Gastroesophageal sphincter (tissue), 4 donors: ENCODE measurements around the gene PLEKHD1. TPM values are rescaled to one million over a fixed set of nuclear protein-coding genes. Genes with fewer than 3 reads are reported as not detected.
"Not testable (repeated sequence)": the region's sequence is repeated elsewhere in the genome, so short reads cannot be mapped to it uniquely, and the experiment has no call there.

Source experiments
- ATAC-seq: fragments of 150-250 bp; one replicate; pipeline ENCODE4 v1.9.1; 2016; ENCODE audit warnings: mild to moderate bottlenecking, moderate library complexity
- H3K27ac ChIP-seq, 4 donors: fragments of 200-600 bp; sonication (generic) in 3 of 4; 1 replicate in 3 of 4; 2 replicates in 1 of 4; pipeline ENCODE4 v1.5.1; 2016 to 2019
- H3K27me3 ChIP-seq: fragments of 200-600 bp; sonication (generic); one replicate; pipeline ENCODE4 v1.5.1; 2019
- H3K36me3 ChIP-seq, 2 donors: fragments of 200-600 bp; sonication (generic); one replicate each; pipeline ENCODE4 v1.5.1; 2019; ENCODE audit warnings: control low read depth in 1 of 2
- H3K4me1 ChIP-seq, 3 donors: fragments of 200-600 bp; sonication (generic); 1 replicate in 2 of 3; 2 replicates in 1 of 3; pipeline ENCODE4 v1.5.1; 2016 to 2019; ENCODE audit warnings: control low read depth in 2 of 3
- H3K4me3 ChIP-seq, 2 donors: fragments of 200-600 bp; sonication (generic); one replicate each; pipeline ENCODE4 v1.5.1; 2019; ENCODE audit warnings: mild to moderate bottlenecking in 1 of 2, moderate library complexity in 1 of 2
- H3K9me3 ChIP-seq, 3 donors: fragments of 200-600 bp; sonication (generic); one replicate each; pipeline ENCODE4 v1.5.1; 2017 to 2019; ENCODE audit warnings: control low read depth in 2 of 3
- CTCF ChIP-seq, 4 experiments: fragments of 200-600 bp in 2 of 4; fragments of 450-650 bp in 2 of 4; sonication (generic) in 1 of 4; IDR thresholded peaks; one replicate each; pipeline ENCODE4 v1.5.1; 2017 to 2019; ENCODE audit warnings: antibody characterized with exemption in 4 of 4, mild to moderate bottlenecking in 2 of 4, moderate library complexity in 2 of 4
- EP300 ChIP-seq: sonication (generic); formaldehyde crosslinking; IDR thresholded peaks from one replicate; pipeline ENCODE4 v1.6.1; 2017; ENCODE audit warnings: antibody characterized with exemption, mild to moderate bottlenecking
- POLR2A ChIP-seq, 2 donors: fragments of 450-650 bp; IDR thresholded peaks; one replicate each; pipeline ENCODE4 v1.6.1; 2017; ENCODE audit warnings: antibody characterized with exemption in 2 of 2, mild to moderate bottlenecking in 2 of 2, moderate library complexity in 1 of 2
- POLR2AphosphoS5 ChIP-seq: sonication (generic); formaldehyde crosslinking; IDR thresholded peaks from one replicate; pipeline ENCODE4 v1.6.1; 2017; ENCODE audit warnings: antibody characterized with exemption
- WGBS, 2 donors: methylation state at CpG; one replicate each; pipeline ENCODE4 v1.1.5; 2018; ENCODE audit warnings: low coverage in 1 of 2; 5-methylcytosine and 5-hydroxymethylcytosine counted together
- total RNA-seq, 4 donors: library from RNA; depleted of rRNA; stranded (reverse); fragments of >200 nt; gene quantifications; one replicate each; pipeline ENCODE4 v1.1.0, GENCODE V29; 2016

PLEKHD1 gene
- total RNA-seq, 4 donors from 2014 or later, result 0.08 to 0.16 TPM; not detected in 2

DNA sequence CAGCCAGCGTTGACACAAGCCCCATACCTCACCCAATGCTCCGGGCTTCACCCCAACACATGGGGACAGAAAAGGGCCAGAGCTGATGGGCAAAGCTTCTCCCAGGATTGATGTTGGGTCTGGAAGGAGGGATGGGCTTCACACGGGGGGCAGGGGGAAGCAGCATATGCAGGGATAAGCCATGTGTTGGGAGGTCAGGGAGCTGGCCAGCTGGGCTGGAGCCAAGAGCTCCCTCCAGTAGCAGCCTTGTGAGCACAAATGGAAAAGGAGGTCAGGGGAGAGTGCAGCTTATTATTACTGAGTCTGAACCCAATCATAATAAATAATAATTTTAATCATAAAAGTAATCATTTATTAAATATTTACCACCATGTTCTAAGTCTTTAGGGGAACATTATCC is 9.3 kb downstream of the PLEKHD1 start:
- Histone ChIP-seq H3K36me3 (no peaks in the 10 kb centered on the region), H3K4me3 (no peak overlapping the region), H3K27me3 (peaks cover 16% of the 10 kb centered on the region), H3K9me3 (no peaks in the 10 kb centered on the region), H3K4me1 (no peaks in the 10 kb centered on the region), H3K27ac (no peak overlapping the region)
- no peak for ATAC-seq
- WGBS, 2 donors, result 13 to 56% methylated on average over 1 to 2 of the region's 3 CpGs
- TF ChIP-seq POLR2AphosphoS5 (no peak), CTCF (IDR thresholded peaks at IDR 0.05) (no peak)

GRCh38 chr14:69495341-69495921 is 10.9 kb downstream of the PLEKHD1 start:
- WGBS, 2 donors, result 88 to 100% methylated on average over 3 to 4 of the region's 5 CpGs
- no peak for TF ChIP-seq CTCF (IDR thresholded peaks at IDR 0.05)
- no peak for TF ChIP-seq EP300
- TF ChIP-seq POLR2AphosphoS5, result no peak
- TF ChIP-seq POLR2A (IDR thresholded peaks at IDR 0.05), result no peak
- Histone ChIP-seq H3K4me3 (no peak overlapping the region), H3K4me1 (peaks cover 0 to under 1% (median 0%) of the 10 kb centered on the region in 3 donors), H3K9me3 (no peaks in the 10 kb centered on the region), H3K36me3 (no peaks in the 10 kb centered on the region), H3K27me3 (peaks cover 10% of the 10 kb centered on the region), H3K27ac (no peak overlapping the region)
- no peak for ATAC-seq

- not testable (repeated sequence) for H3K9me3 ChIP-seq, H3K4me3 ChIP-seq, ATAC-seq, H3K27ac ChIP-seq, H3K27me3 ChIP-seq, H3K36me3 ChIP-seq
- peaks cover 0 to 20% (median 8%) of the 10 kb centered on the region in 3 donors for H3K4me1 ChIP-seq
- 93 to 100% methylated on average over 1 to 4 of the region's 4 CpGs for WGBS, 2 donors
Measured at GRCh38 chr14:69497866-69498265, 13.3 kb downstream of the PLEKHD1 start.

DNA sequence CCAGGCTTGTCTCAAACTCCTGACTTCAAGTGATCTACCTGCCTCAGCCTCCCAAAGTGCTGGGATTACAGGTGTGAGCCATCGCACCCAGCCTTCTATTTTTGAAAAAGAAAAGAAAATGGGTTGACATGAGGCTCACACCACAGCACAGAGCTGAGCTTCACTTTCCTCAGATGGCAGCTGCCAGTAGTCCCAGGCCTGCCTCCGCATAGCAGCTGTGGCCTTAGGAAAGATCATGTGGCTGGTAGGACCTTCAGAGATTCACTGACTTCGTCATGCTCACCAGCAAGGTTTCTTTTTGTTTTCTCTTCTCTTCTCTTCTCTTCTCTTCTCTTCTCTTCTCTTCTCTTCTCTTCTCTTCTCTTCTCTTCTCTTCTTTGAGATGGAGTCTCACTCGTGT is 13.8 kb downstream of the PLEKHD1 start:
- H3K27ac ChIP-seq, H3K4me3 ChIP-seq, H3K36me3 ChIP-seq, ATAC-seq, H3K9me3 ChIP-seq, H3K27me3 ChIP-seq: not testable (repeated sequence)
- peaks cover 0 to 20% (median 8%) of the 10 kb centered on the region in 3 donors for H3K4me1 ChIP-seq
- WGBS, 2 donors, result 93 to 97% methylated on average over 3 of the region's 4 CpGs

DNA sequence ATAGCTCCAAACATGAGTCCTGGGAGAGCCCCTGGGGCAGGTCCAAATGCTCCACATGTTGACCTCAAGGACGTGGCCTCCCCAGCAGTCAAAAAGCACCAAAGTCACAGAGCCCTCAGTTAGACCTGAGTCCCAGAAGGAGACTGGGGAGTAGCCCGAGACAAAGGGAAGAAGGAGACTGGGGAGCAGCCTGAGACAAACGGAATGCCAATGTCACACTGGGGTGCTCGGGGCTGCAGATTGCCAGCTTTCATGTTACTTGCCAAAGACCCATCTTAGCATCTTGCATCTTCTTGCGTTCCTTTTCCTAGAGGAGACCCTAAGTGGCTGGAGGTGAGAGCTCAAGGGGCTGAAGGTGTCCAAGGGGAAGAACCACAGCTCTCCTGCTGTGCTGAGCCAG is 14.9 kb downstream of the PLEKHD1 start:
- Histone ChIP-seq H3K4me1 (peaks cover 0 to 20% (median 8%) of the 10 kb centered on the region in 3 donors), H3K36me3 (no peaks in the 10 kb centered on the region), H3K27me3 (peaks cover 10% of the 10 kb centered on the region), H3K27ac (no peak overlapping the region), H3K9me3 (no peaks in the 10 kb centered on the region), H3K4me3 (no peak overlapping the region)
- no peak for ATAC-seq
- WGBS, 2 donors, result 87% methylated on average over 5 of the region's 5 CpGs; no CpG with 5 or more reads in 1 of the 2 donors
- TF ChIP-seq POLR2A (IDR thresholded peaks at IDR 0.05) (no peak), CTCF (IDR thresholded peaks at IDR 0.05) (no peak), EP300 (no peak), POLR2AphosphoS5 (no peak)

- TF ChIP-seq CTCF (IDR thresholded peaks at IDR 0.05) (no peak), EP300 (no peak), POLR2AphosphoS5 (no peak), POLR2A (IDR thresholded peaks at IDR 0.05) (no peak)
- WGBS, 2 donors, result no CpG with 5 or more reads among the region's 5 CpGs
- ATAC-seq, result no peak
Measured at GRCh38 chr14:69500096-69500495, 15.6 kb downstream of the PLEKHD1 start.

More at GRCh38 chr14:69500096-69500495, 15.6 kb downstream of the PLEKHD1 start:
- H3K4me3 ChIP-seq, result no peak overlapping the region
- H3K36me3 ChIP-seq, result no peaks in the 10 kb centered on the region
- H3K27ac ChIP-seq, result no peak overlapping the region
- H3K27me3 ChIP-seq, result peaks cover 10% of the 10 kb centered on the region
- no peaks in the 10 kb centered on the region for H3K9me3 ChIP-seq
- peaks cover 0 to 20% (median 8%) of the 10 kb centered on the region in 3 donors for H3K4me1 ChIP-seq
